ENCODE results near the gene TTC7B. TPM values are rescaled to one million over a fixed set of nuclear protein-coding genes. Genes with fewer than 3 reads are reported as not detected.

TTC7B gene
- total RNA-seq, 1 experiment from 2014 or later = 70.6 TPM

DNA sequence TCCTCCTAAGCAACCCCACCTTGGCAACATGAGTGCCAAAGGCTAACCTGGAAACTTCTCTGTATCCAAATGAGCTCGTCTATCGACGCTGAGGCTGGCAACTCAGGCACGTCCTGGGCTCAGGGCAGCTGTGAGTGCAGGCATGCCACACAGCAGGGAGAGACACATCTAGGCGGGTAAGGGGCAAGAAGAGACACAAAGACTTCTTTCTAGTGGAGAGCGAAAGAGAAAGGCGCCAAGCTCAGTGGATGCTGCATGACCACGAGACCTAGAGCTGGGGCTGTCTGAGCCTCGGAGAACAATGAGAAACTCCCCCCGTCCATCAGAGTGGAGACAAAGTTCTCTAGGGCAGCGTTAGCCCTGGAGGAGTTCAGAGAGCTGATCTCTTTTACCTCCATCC is 249.0 kb downstream of the TTC7B start:
- DNase-seq (ENCODE audit: low read depth, low spot score) (no peak), ATAC-seq (no peak)
- no peaks in the 10 kb centered on the region for H3K27me3 ChIP-seq (ENCODE audit: insufficient read depth, low read length)
- H3K9me2 ChIP-seq (ENCODE audit: insufficient read depth) = no peaks in the 10 kb centered on the region
- no TSS peak for BruUV-seq (replicated peaks)
- H4K20me1 ChIP-seq (ENCODE audit: insufficient read depth) = no peaks in the 10 kb centered on the region
- H3K9ac ChIP-seq (ENCODE audit: low read length) = no peak overlapping the region
- no peaks in the 10 kb centered on the region for H3K36me3 ChIP-seq (ENCODE audit: control insufficient read depth in 1 of 2, insufficient read depth in 2 of 2, low read length in 2 of 2)
- H3K4me3 ChIP-seq (replicated peaks in 1 of 2; ENCODE audit: low read depth in 1 of 2, low read length in 2 of 2) = no peak overlapping the region
- POLR2A ChIA-PET = no interaction called here
- H2AFZ ChIP-seq (ENCODE audit: low read depth, low read length, poor library complexity, severe bottlenecking) = no peak overlapping the region
- no peaks in the 10 kb centered on the region for H3K9me3 ChIP-seq (ENCODE audit: control insufficient read depth in 1 of 2, insufficient read depth in 1 of 2, low read depth in 1 of 2, low read length in 2 of 2)
- intact Hi-C loops (cut with micrococcal nuclease) = no loop called here
- TF ChIP-seq, protein P1, sequence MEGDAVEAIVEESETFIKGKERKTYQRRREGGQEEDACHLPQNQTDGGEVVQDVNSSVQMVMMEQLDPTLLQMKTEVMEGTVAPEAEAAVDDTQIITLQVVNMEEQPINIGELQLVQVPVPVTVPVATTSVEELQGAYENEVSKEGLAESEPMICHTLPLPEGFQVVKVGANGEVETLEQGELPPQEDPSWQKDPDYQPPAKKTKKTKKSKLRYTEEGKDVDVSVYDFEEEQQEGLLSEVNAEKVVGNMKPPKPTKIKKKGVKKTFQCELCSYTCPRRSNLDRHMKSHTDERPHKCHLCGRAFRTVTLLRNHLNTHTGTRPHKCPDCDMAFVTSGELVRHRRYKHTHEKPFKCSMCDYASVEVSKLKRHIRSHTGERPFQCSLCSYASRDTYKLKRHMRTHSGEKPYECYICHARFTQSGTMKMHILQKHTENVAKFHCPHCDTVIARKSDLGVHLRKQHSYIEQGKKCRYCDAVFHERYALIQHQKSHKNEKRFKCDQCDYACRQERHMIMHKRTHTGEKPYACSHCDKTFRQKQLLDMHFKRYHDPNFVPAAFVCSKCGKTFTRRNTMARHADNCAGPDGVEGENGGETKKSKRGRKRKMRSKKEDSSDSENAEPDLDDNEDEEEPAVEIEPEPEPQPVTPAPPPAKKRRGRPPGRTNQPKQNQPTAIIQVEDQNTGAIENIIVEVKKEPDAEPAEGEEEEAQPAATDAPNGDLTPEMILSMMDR (IDR thresholded peaks at IDR 0.05 in 2 of 3, conservative IDR thresholded peaks at IDR 0.05 in 1 of 3; ENCODE audit: borderline replicate concordance in 1 of 3, insufficient read depth in 1 of 3, low read depth in 2 of 3, low read length in 2 of 3) = no peak
- no peak for TF ChIP-seq POLR2AphosphoS5 (IDR thresholded peaks at IDR 0.05; ENCODE audit: low read depth, low read length)
- TF ChIP-seq, protein P2, sequence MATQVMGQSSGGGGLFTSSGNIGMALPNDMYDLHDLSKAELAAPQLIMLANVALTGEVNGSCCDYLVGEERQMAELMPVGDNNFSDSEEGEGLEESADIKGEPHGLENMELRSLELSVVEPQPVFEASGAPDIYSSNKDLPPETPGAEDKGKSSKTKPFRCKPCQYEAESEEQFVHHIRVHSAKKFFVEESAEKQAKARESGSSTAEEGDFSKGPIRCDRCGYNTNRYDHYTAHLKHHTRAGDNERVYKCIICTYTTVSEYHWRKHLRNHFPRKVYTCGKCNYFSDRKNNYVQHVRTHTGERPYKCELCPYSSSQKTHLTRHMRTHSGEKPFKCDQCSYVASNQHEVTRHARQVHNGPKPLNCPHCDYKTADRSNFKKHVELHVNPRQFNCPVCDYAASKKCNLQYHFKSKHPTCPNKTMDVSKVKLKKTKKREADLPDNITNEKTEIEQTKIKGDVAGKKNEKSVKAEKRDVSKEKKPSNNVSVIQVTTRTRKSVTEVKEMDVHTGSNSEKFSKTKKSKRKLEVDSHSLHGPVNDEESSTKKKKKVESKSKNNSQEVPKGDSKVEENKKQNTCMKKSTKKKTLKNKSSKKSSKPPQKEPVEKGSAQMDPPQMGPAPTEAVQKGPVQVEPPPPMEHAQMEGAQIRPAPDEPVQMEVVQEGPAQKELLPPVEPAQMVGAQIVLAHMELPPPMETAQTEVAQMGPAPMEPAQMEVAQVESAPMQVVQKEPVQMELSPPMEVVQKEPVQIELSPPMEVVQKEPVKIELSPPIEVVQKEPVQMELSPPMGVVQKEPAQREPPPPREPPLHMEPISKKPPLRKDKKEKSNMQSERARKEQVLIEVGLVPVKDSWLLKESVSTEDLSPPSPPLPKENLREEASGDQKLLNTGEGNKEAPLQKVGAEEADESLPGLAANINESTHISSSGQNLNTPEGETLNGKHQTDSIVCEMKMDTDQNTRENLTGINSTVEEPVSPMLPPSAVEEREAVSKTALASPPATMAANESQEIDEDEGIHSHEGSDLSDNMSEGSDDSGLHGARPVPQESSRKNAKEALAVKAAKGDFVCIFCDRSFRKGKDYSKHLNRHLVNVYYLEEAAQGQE (IDR thresholded peaks at IDR 0.05; ENCODE audit: low read depth) = no peak
- TF ChIP-seq YY1 (IDR thresholded peaks at IDR 0.05; ENCODE audit: extremely low read depth, insufficient replicate concordance, low read depth, low read length) = no peak
- TF ChIP-seq SIN3A (IDR thresholded peaks at IDR 0.05; ENCODE audit: low read depth) = no peak
- no peak for TF ChIP-seq CBX3 (IDR thresholded peaks at IDR 0.05; ENCODE audit: low read depth)
- TF ChIP-seq RAD21 (IDR thresholded peaks at IDR 0.05; ENCODE audit: low read depth) = no peak
- TF ChIP-seq JUND (IDR thresholded peaks at IDR 0.05) = no peak
- RAD21 ChIA-PET (ENCODE audit: low non-redundant PET in 1 of 2, low total read pairs in 2 of 2, uncharacterized antibody in 2 of 2, unreplicated experiment in 2 of 2) = no interaction called here
- no peaks in the 10 kb centered on the region for H3K79me2 ChIP-seq (ENCODE audit: insufficient read depth, low read length)
- no peak overlapping the region for H3K4me2 ChIP-seq (ENCODE audit: low read length)
- H3K4me1 ChIP-seq (ENCODE audit: control insufficient read depth in 1 of 2, insufficient read depth in 2 of 2, low read length in 2 of 2) = no peaks in the 10 kb centered on the region
- no peak overlapping the region for H3K27ac ChIP-seq (ENCODE audit: low read depth, low read length)
- CTCF ChIA-PET = no interaction called here
